ENCODE data around the gene CCR6.
"Not testable (repeated sequence)": the region's sequence is repeated elsewhere in the genome, so short reads cannot be mapped to it uniquely, and the experiment has no call there.

Gene CCR6

GRCh38 chr6:167180086-167180485 lies 57.2 kb downstream of the CCR6 start:
- not testable (repeated sequence) for DNase-seq

- not testable (repeated sequence) for DNase-seq
These were observed 58.5 kb downstream of the CCR6 start for GRCh38 chr6:167181351-167181750.

- DNase-seq: not testable (repeated sequence)
These were observed 60.0 kb downstream of the CCR6 start for GRCh38 chr6:167182913-167183314.

- not testable (repeated sequence) for DNase-seq
These were observed 62.2 kb downstream of the CCR6 start for GRCh38 chr6:167185101-167185500.

GRCh38 chr6:167187275-167187674 lies 64.4 kb downstream of the CCR6 start:
- not testable (repeated sequence) for DNase-seq

Data from NCI-H82 (cell line).